HCT116 (cell line): ENCODE data around the gene ACSL6. TPM values are rescaled to one million over a fixed set of nuclear protein-coding genes. Genes with fewer than 3 reads are reported as not detected.

Experiments
- ATAC-seq: fragments of 200-7000 bp; cut with Tn5 transposase; 2 replicates; pipeline ENCODE4 v1.9.1; 2020; ENCODE audit warnings: mild to moderate bottlenecking, moderate library complexity
- BruUV-seq: library from RNA; stranded (reverse); fragments of 400-500 nt; replicated peaks from 2 replicates; lab custom pipeline; 2021; lab: Mats Ljungman, UMichigan
- CTCF ChIA-PET: fragments of 300-600 bp; sonication (Branson Sonifier 250); formaldehyde crosslinking; loops from one replicate; lab custom pipeline; 2021; ENCODE audit warnings: antibody characterized with exemption; lab: Charles Lee
- POLR2A ChIA-PET: fragments of 300-600, 350-600 bp; sonication (Branson Sonifier 250); formaldehyde crosslinking; loops from one replicate; lab custom pipeline; 2021; ENCODE audit warnings: antibody characterized with exemption; lab: Charles Lee
- RAD21 ChIA-PET, 2 experiments: fragments of 300-600 bp; sonication (Branson Sonifier 250); formaldehyde crosslinking; loops; one replicate each; lab custom pipeline; 2023; ENCODE audit warnings: low total read pairs in 2 of 2; ENCODE audit not compliant: uncharacterized antibody in 2 of 2, unreplicated experiment in 2 of 2, low non-redundant PET in 1 of 2; lab: Charles Lee
- DNase-seq: peaks from one replicate; pipeline ENCODE4 v3.0.0-alpha.2; 2010; ENCODE audit warnings: low read depth, low spot score
- H2AFZ ChIP-seq: fragments of 200-600 bp; shearing (Covaris generic), sonication (generic); 2 replicates; pipeline ENCODE4 v1.6.1; 2017; ENCODE audit warnings: low read depth, mixed run types, mixed read lengths, antibody characterized with exemption, low read length; ENCODE audit not compliant: poor library complexity, severe bottlenecking
- H3K27ac ChIP-seq: 2 replicates; pipeline ENCODE4 v1.5.1; 2012; ENCODE audit warnings: low read depth, low read length
- H3K27me3 ChIP-seq: fragments of 200-600 bp; sonication (generic); 2 replicates; pipeline ENCODE4 v1.6.1; 2016; ENCODE audit warnings: mixed run types, low read length, mixed read lengths; ENCODE audit not compliant: insufficient read depth
- H3K36me3 ChIP-seq, 2 experiments: fragments of 200-500 bp in 1 of 2; fragments of 200-600 bp in 1 of 2; sonication (Bioruptor generic) in 1 of 2; sonication (generic) in 1 of 2; 2 replicates each; pipeline versions ENCODE4 v1.5.1 to v1.6.1; 2014 to 2016; ENCODE audit warnings: low read length in 2 of 2, inconsistent platforms in 1 of 2, mixed read lengths in 1 of 2, mixed run types in 1 of 2; ENCODE audit not compliant: insufficient read depth in 2 of 2, control insufficient read depth in 1 of 2
- H3K4me1 ChIP-seq, 2 experiments: fragments of 200-600 bp in 1 of 2; sonication (generic) in 1 of 2; 2 replicates each; pipeline versions ENCODE4 v1.5.1 to v1.6.1; 2012 to 2017; ENCODE audit warnings: low read length in 2 of 2, inconsistent platforms in 1 of 2, mild to moderate bottlenecking in 1 of 2, mixed read lengths in 1 of 2, mixed run types in 1 of 2, moderate library complexity in 1 of 2; ENCODE audit not compliant: insufficient read depth in 2 of 2, control insufficient read depth in 1 of 2
- H3K4me2 ChIP-seq: fragments of 200-600 bp; sonication (generic); 2 replicates; pipeline ENCODE4 v1.6.1; 2017; ENCODE audit warnings: mixed run types, low read length, mixed read lengths
- H3K4me3 ChIP-seq, 2 experiments: fragments of 200-600 bp in 1 of 2; sonication (generic) in 1 of 2; replicated peaks in 1 of 2; 2 replicates each; pipeline ENCODE4 v1.5.1; 2011 to 2016; ENCODE audit warnings: low read length in 2 of 2, control low read depth in 1 of 2, low read depth in 1 of 2, mild to moderate bottlenecking in 1 of 2, mixed read lengths in 1 of 2, mixed run types in 1 of 2
- H3K79me2 ChIP-seq: fragments of 200-600 bp; sonication (generic); 2 replicates; pipeline ENCODE4 v1.6.1; 2017; ENCODE audit warnings: mild to moderate bottlenecking, mixed run types, low read length, moderate library complexity, mixed read lengths; ENCODE audit not compliant: insufficient read depth
- H3K9ac ChIP-seq: fragments of 200-600 bp; sonication (generic); 2 replicates; pipeline ENCODE4 v1.6.1; 2016; ENCODE audit warnings: low read length, mixed read lengths
- H3K9me2 ChIP-seq: fragments of 200-600 bp; sonication (generic), shearing (Covaris generic); 2 replicates; pipeline ENCODE4 v1.6.1; 2017; ENCODE audit warnings: mixed run types, mild to moderate bottlenecking, moderate library complexity; ENCODE audit not compliant: insufficient read depth
- H3K9me3 ChIP-seq, 2 experiments: fragments of 200-500 bp in 1 of 2; fragments of 200-600 bp in 1 of 2; sonication (Bioruptor generic) in 1 of 2; sonication (generic) in 1 of 2; 2 replicates each; pipeline ENCODE4 v1.6.1; 2014 to 2017; ENCODE audit warnings: low read length in 2 of 2, mixed read lengths in 2 of 2, inconsistent platforms in 1 of 2, low read depth in 1 of 2, mild to moderate bottlenecking in 1 of 2, mixed run types in 1 of 2, moderate library complexity in 1 of 2; ENCODE audit not compliant: control insufficient read depth in 1 of 2, insufficient read depth in 1 of 2
- H4K20me1 ChIP-seq: fragments of 200-600 bp; sonication (generic), shearing (Covaris generic); 2 replicates; pipeline ENCODE4 v1.6.1; 2017; ENCODE audit warnings: mixed run types, mild to moderate bottlenecking, moderate library complexity; ENCODE audit not compliant: insufficient read depth
- CEBPB ChIP-seq: IDR thresholded peaks from 2 replicates; pipeline ENCODE4 v1.6.1; 2012; ENCODE audit warnings: low read depth
- CTCF ChIP-seq, 3 experiments: fragments of 200-600 bp in 1 of 3; sonication (generic) in 1 of 3; IDR thresholded peaks in 2 of 3; conservative IDR thresholded peaks in 1 of 3; 2 replicates each; pipeline ENCODE4 v1.5.1; 2012 to 2017; ENCODE audit warnings: low read depth in 2 of 3, low read length in 2 of 3, antibody characterized with exemption in 1 of 3, borderline replicate concordance in 1 of 3, control low read depth in 1 of 3, mild to moderate bottlenecking in 1 of 3, mixed read lengths in 1 of 3, mixed run types in 1 of 3, moderate library complexity in 1 of 3; ENCODE audit not compliant: insufficient read depth in 1 of 3
- ELF1 ChIP-seq: IDR thresholded peaks from 2 replicates; pipeline ENCODE4 v1.6.1; 2012; ENCODE audit warnings: low read depth, borderline replicate concordance
- EZH2 ChIP-seq: fragments of 200-600 bp; sonication (generic); IDR thresholded peaks from 2 replicates; pipeline ENCODE4 v1.6.1; 2017; ENCODE audit warnings: antibody characterized with exemption, mixed run types
- FOSL1 ChIP-seq: IDR thresholded peaks from 2 replicates; pipeline ENCODE4 v1.6.1; 2012; ENCODE audit warnings: low read depth
- MAX ChIP-seq: IDR thresholded peaks from 2 replicates; pipeline ENCODE4 v1.6.1; 2012
- POLR2A ChIP-seq: IDR thresholded peaks from 2 replicates; pipeline ENCODE4 v1.7.0; 2011; ENCODE audit warnings: borderline replicate concordance; ENCODE audit not compliant: insufficient read depth, insufficient read length; ENCODE audit errors: extremely low read depth
- RAD21 ChIP-seq: IDR thresholded peaks from 2 replicates; pipeline ENCODE4 v1.6.1; 2012; ENCODE audit warnings: low read depth, mild to moderate bottlenecking
- SRF ChIP-seq: IDR thresholded peaks from 2 replicates; pipeline ENCODE4 v1.6.1; 2012; ENCODE audit warnings: low read depth
- TCF7L2 ChIP-seq: IDR thresholded peaks from 2 replicates; pipeline ENCODE4 v1.7.0; 2011; ENCODE audit warnings: borderline replicate concordance, inconsistent platforms; ENCODE audit not compliant: insufficient read depth, insufficient read length; ENCODE audit errors: extremely low read depth
- ZBTB33 ChIP-seq: IDR thresholded peaks from 2 replicates; pipeline ENCODE4 v1.6.1; 2011; ENCODE audit warnings: mild to moderate bottlenecking, low read length, moderate library complexity; ENCODE audit not compliant: insufficient replicate concordance; ENCODE audit errors: extremely low read depth
- ZFX ChIP-seq: fragments of 450-650 bp; IDR thresholded peaks from 2 replicates; pipeline ENCODE4 v1.6.1; 2017
- ZNF274 ChIP-seq: fragments of 200-500 bp; sonication (Bioruptor generic); IDR thresholded peaks from 2 replicates; pipeline ENCODE4 v1.6.1; 2014; ENCODE audit warnings: mild to moderate bottlenecking, low read depth, low read length, inconsistent platforms
- intact Hi-C: fragments of 100-400 bp; cut with micrococcal nuclease; formaldehyde crosslinking; loops from 2 replicates; pipeline ENCODE4 v1.10.0; 2022
- total RNA-seq: library from RNA; stranded (reverse); gene quantifications from one replicate; pipeline ENCODE4 v1.2.1, GENCODE V29; 2021; ENCODE audit not compliant: unreplicated experiment
- TF ChIP-seq, protein P1 (sequence below): IDR thresholded peaks from 2 replicates; pipeline ENCODE4 v1.6.1; 2012; ENCODE audit warnings: low read depth

Gene ACSL6
- total RNA-seq, 1 experiment from 2014 or later = 2.3 TPM

GRCh38 chr5:132000677-132001453, 10.6 kb downstream of the ACSL6 start:
- no peak overlapping the region for H2AFZ ChIP-seq
- H3K4me3 ChIP-seq = no peak overlapping the region
- H3K27me3 ChIP-seq = no peaks in the 10 kb centered on the region
- ChIA-PET POLR2A (no interaction called here), CTCF (no interaction called here)
- peaks cover 8 to 15% of the 10 kb centered on the region in 2 experiments; a peak in 3 of 4 replicates for H3K4me1 ChIP-seq
- intact Hi-C loops = no loop called here
- H3K27ac ChIP-seq = no peak overlapping the region
- no peak for TF ChIP-seq RAD21
- no peak for TF ChIP-seq ZNF274
- TF ChIP-seq ELF1 = no peak
- TF ChIP-seq FOSL1 = no peak
- TF ChIP-seq MAX = no peak
- TF ChIP-seq, protein P1, sequence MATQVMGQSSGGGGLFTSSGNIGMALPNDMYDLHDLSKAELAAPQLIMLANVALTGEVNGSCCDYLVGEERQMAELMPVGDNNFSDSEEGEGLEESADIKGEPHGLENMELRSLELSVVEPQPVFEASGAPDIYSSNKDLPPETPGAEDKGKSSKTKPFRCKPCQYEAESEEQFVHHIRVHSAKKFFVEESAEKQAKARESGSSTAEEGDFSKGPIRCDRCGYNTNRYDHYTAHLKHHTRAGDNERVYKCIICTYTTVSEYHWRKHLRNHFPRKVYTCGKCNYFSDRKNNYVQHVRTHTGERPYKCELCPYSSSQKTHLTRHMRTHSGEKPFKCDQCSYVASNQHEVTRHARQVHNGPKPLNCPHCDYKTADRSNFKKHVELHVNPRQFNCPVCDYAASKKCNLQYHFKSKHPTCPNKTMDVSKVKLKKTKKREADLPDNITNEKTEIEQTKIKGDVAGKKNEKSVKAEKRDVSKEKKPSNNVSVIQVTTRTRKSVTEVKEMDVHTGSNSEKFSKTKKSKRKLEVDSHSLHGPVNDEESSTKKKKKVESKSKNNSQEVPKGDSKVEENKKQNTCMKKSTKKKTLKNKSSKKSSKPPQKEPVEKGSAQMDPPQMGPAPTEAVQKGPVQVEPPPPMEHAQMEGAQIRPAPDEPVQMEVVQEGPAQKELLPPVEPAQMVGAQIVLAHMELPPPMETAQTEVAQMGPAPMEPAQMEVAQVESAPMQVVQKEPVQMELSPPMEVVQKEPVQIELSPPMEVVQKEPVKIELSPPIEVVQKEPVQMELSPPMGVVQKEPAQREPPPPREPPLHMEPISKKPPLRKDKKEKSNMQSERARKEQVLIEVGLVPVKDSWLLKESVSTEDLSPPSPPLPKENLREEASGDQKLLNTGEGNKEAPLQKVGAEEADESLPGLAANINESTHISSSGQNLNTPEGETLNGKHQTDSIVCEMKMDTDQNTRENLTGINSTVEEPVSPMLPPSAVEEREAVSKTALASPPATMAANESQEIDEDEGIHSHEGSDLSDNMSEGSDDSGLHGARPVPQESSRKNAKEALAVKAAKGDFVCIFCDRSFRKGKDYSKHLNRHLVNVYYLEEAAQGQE = no peak
- no peak for TF ChIP-seq ZBTB33
- TF ChIP-seq POLR2A = no peak
- no peak for TF ChIP-seq EZH2
- no peak for TF ChIP-seq ZFX
- no peak for TF ChIP-seq TCF7L2
- TF ChIP-seq SRF = no peak
- no peak for TF ChIP-seq CTCF (IDR thresholded peaks at IDR 0.05 in 2 of 3, conservative IDR thresholded peaks at IDR 0.05 in 1 of 3; ENCODE audit: borderline replicate concordance in 1 of 3, insufficient read depth in 1 of 3, low read depth in 2 of 3, low read length in 2 of 3)
- no peak for TF ChIP-seq CEBPB
- TF ChIP-seq, all 23 proteins: peak for 0
- RAD21 ChIA-PET = no interaction called here
- Histone ChIP-seq H3K9me3 (no peaks in the 10 kb centered on the region), H4K20me1 (no peaks in the 10 kb centered on the region), H3K9me2 (no peaks in the 10 kb centered on the region), H3K4me2 (no peak overlapping the region), H3K79me2 (no peaks in the 10 kb centered on the region), H3K36me3 (no peaks in the 10 kb centered on the region), H3K9ac (no peak overlapping the region)
- ATAC-seq (no peak), DNase-seq (no peak)
- BruUV-seq = no TSS peak
